Measurements from ENCODE around the gene CPNE4. TPM values are rescaled to one million over a fixed set of nuclear protein-coding genes. Genes with fewer than 3 reads are reported as not detected.

Gene CPNE4
- total and polyA plus RNA-seq, 9 of the 15 experiments (the other 6 are each of a cell fraction or from before 2014, with no cell fraction given): not detected

DNA sequence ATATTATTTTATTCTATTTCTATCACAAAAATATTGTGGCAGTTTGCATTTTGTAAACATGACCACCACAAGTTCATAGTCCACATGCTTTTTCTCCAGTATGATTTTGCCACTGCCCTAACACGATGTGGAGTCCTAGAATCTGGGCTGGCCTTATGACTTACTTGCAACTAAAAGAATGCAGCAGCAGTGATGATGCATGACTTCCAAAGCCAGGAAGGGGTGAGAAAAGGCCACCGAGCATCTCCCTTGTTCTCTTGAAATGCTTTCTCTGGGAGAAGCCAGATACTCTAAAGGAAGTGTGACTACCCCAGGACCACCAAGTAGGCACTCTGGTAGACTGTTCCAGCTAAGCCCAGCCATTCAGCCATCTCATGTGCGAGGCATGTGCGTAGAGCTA lies 340.4 kb downstream of the CPNE4 start:
- TF ChIP-seq SRSF9 (IDR thresholded peaks at IDR 0.05; ENCODE audit: borderline replicate concordance, low read depth, low read length) (no peak), PYGO2 (tag; IDR thresholded peaks at IDR 0.05) (no peak), ZNF57 (CRISPR knock-in tag; IDR thresholded peaks at IDR 0.05) (no peak), KHSRP (IDR thresholded peaks at IDR 0.05) (no peak), ZNF766 (CRISPR knock-in tag; conservative IDR thresholded peaks at IDR 0.05) (no peak), ZNF41 (CRISPR knock-in tag; conservative IDR thresholded peaks at IDR 0.05) (no peak), TAL1 (IDR thresholded peaks at IDR 0.05) (no peak)
- TF ChIP-seq, protein P1, sequence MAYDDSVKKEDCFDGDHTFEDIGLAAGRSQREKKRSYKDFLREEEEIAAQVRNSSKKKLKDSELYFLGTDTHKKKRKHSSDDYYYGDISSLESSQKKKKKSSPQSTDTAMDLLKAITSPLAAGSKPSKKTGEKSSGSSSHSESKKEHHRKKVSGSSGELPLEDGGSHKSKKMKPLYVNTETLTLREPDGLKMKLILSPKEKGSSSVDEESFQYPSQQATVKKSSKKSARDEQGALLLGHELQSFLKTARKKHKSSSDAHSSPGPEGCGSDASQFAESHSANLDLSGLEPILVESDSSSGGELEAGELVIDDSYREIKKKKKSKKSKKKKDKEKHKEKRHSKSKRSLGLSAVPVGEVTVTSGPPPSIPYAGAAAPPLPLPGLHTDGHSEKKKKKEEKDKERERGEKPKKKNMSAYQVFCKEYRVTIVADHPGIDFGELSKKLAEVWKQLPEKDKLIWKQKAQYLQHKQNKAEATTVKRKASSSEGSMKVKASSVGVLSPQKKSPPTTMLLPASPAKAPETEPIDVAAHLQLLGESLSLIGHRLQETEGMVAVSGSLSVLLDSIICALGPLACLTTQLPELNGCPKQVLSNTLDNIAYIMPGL (CRISPR knock-in tag; IDR thresholded peaks at IDR 0.05): no peak
- no TSS peak for BruUV-seq (replicated peaks)
- Histone ChIP-seq H2AFZ (ENCODE audit: low read depth, low read length) (no peak overlapping the region), H3K4me1 (replicated peaks in 1 of 2; ENCODE audit: control insufficient read depth in 2 of 2, insufficient read depth in 2 of 2, low read length in 2 of 2) (no peaks in the 10 kb centered on the region), H3K27me3 (ENCODE audit: control insufficient read depth in 2 of 2, insufficient read depth in 2 of 2, low read length in 2 of 2) (no peaks in the 10 kb centered on the region), H4K20me1 (replicated peaks; ENCODE audit: control insufficient read depth, insufficient read depth, low read length) (no peaks in the 10 kb centered on the region), H3K27ac (ENCODE audit: extremely low read depth, low read depth, low read length) (no peak overlapping the region), H3K9me1 (ENCODE audit: control insufficient read depth, insufficient read depth, low read length) (no peaks in the 10 kb centered on the region), H3K9ac (ENCODE audit: insufficient read depth in 1 of 2, low read depth in 2 of 2, low read length in 2 of 2) (no peak overlapping the region), H3K36me3 (ENCODE audit: control insufficient read depth, insufficient read depth, low read length) (no peaks in the 10 kb centered on the region), H3K4me3 (no peak overlapping the region), H3K9me3 (replicated peaks; ENCODE audit: control insufficient read depth, insufficient read depth, low read depth, low read length) (no peaks in the 10 kb centered on the region), H3K79me2 (ENCODE audit: control insufficient read depth, insufficient read depth, low read length) (no peaks in the 10 kb centered on the region), H3K4me2 (ENCODE audit: insufficient read depth, low read length) (no peak overlapping the region)
- WGBS (ENCODE audit: insufficient coverage, low coverage, missing lambda C conversion rate): 0% methylated on average over 4 of the region's 4 CpGs
- ChIA-PET POLR2A (no interaction called here), CTCF (ENCODE audit: low intra/inter-chr PET ratio) (no interaction called here)
- ATAC-seq: no peak
- FAIRE-seq: no peak
- in situ Hi-C loops (cut with MboI) (no loop called here), intact Hi-C loops (cut with micrococcal nuclease) (no loop called here)
- DNase-seq (ENCODE audit: extremely low read depth in 1 of 4, low spot score in 3 of 4): no peak

All from K562 (cell line).